HCT116 (cell line): ENCODE results near the gene RGMB.

Experiments used
- MAX ChIP-seq: IDR thresholded peaks from 2 replicates; pipeline ENCODE4 v1.6.1; 2012
- POLR2A ChIP-seq: IDR thresholded peaks from 2 replicates; pipeline ENCODE4 v1.7.0; 2011; ENCODE audit warnings: borderline replicate concordance; ENCODE audit not compliant: insufficient read depth, insufficient read length; ENCODE audit errors: extremely low read depth

GRCh38 chr5:98773214-98773463, 324 bp upstream of the RGMB start:
- TF ChIP-seq MAX (no peak), POLR2A (no peak)
